GM23338 (cell line): ENCODE results near the gene TRIM52.

Source experiments
- CREB1 ChIP-seq: fragments of 250-450 bp; sonication (Bioruptor Pico); IDR thresholded peaks from 2 replicates; pipeline ENCODE4 v1.5.0; 2020; ENCODE audit warnings: low read depth, mild to moderate bottlenecking, moderate library complexity
- EZH2 ChIP-seq: fragments of 200-600 bp; sonication (generic); IDR thresholded peaks from one replicate; pipeline ENCODE4 v1.8.0; 2017; ENCODE audit warnings: antibody characterized with exemption, mild to moderate bottlenecking, low read depth; ENCODE audit not compliant: unreplicated experiment
- EZH2phosphoT487 ChIP-seq: fragments of 200-600 bp; sonication (generic); IDR thresholded peaks from one replicate; pipeline ENCODE4 v1.8.1; 2018; ENCODE audit warnings: antibody characterized with exemption; ENCODE audit not compliant: unreplicated experiment
- JUNB ChIP-seq: IDR thresholded peaks from one replicate; pipeline ENCODE4 v1.6.1; 2016; ENCODE audit warnings: antibody characterized with exemption; ENCODE audit not compliant: unreplicated experiment
- POLR2AphosphoS5 ChIP-seq: IDR thresholded peaks from 2 replicates; pipeline ENCODE4 v1.6.1; 2016; ENCODE audit warnings: antibody characterized with exemption, low read depth
- STAT1 ChIP-seq: IDR thresholded peaks from one replicate; pipeline ENCODE4 v1.6.1; 2016; ENCODE audit warnings: antibody characterized with exemption; ENCODE audit not compliant: unreplicated experiment
- ZNF114 ChIP-seq: fragments of 250-450 bp; sonication (Bioruptor Pico); IDR thresholded peaks from 2 replicates; pipeline ENCODE4 v1.5.0; 2020; ENCODE audit warnings: mild to moderate bottlenecking, moderate library complexity
- ZNF331 ChIP-seq: fragments of 250-450 bp; sonication (Bioruptor Pico); IDR thresholded peaks from 2 replicates; pipeline ENCODE4 v1.5.0; 2020; ENCODE audit warnings: low read depth, mild to moderate bottlenecking, moderate library complexity
- TF ChIP-seq, protein P1 (sequence below), 2 experiments: fragments of 200-600 bp in 1 of 2; sonication (generic) in 1 of 2; conservative IDR thresholded peaks; 2 replicates each; pipeline versions ENCODE4 v1.5.1 to v1.6.1; 2016 to 2017; ENCODE audit warnings: antibody characterized with exemption in 2 of 2, low read depth in 2 of 2, mild to moderate bottlenecking in 2 of 2, moderate library complexity in 1 of 2
- TF ChIP-seq, protein P2 (sequence below): IDR thresholded peaks from one replicate; pipeline ENCODE4 v1.6.1; 2018; ENCODE audit warnings: antibody characterized with exemption; ENCODE audit not compliant: unreplicated experiment
- TF ChIP-seq, protein P3 (sequence below): fragments of 250-450 bp; sonication (Bioruptor Pico); IDR thresholded peaks from 2 replicates; pipeline ENCODE4 v1.5.0; 2020; ENCODE audit warnings: mild to moderate bottlenecking, moderate library complexity
- TF ChIP-seq, protein P4 (sequence below): IDR thresholded peaks from 2 replicates; pipeline ENCODE4 v1.6.1; 2016; ENCODE audit warnings: antibody characterized with exemption

DNA sequence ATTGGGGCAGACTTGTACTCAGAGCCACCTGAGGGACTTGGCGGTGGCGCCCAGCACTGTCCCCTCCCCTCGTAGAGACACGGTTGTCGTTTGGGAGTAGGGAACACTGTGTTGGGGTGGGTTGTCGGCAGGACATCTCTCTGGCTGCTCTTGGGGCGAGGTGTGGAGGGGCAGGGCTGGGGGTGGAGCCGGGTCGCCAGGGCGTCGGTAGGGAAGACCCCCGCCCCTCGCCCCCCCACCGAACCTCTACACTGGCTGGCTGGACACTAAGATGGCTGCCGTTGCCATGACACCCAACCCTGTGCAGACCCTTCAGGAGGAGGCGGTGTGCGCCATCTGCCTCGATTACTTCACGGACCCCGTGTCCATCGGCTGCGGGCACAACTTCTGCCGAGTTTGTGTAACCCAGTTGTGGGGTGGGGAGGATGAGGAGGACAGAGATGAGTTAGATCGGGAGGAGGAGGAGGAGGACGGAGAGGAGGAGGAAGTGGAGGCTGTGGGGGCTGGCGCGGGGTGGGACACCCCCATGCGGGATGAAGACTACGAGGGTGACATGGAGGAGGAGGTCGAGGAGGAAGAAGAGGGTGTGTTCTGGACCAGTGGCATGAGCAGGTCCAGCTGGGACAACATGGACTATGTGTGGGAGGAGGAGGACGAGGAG, 37.1 kb downstream of the TRIM52 start:
- TF ChIP-seq EZH2 = no peak
- TF ChIP-seq, protein P1, sequence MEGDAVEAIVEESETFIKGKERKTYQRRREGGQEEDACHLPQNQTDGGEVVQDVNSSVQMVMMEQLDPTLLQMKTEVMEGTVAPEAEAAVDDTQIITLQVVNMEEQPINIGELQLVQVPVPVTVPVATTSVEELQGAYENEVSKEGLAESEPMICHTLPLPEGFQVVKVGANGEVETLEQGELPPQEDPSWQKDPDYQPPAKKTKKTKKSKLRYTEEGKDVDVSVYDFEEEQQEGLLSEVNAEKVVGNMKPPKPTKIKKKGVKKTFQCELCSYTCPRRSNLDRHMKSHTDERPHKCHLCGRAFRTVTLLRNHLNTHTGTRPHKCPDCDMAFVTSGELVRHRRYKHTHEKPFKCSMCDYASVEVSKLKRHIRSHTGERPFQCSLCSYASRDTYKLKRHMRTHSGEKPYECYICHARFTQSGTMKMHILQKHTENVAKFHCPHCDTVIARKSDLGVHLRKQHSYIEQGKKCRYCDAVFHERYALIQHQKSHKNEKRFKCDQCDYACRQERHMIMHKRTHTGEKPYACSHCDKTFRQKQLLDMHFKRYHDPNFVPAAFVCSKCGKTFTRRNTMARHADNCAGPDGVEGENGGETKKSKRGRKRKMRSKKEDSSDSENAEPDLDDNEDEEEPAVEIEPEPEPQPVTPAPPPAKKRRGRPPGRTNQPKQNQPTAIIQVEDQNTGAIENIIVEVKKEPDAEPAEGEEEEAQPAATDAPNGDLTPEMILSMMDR (conservative IDR thresholded peaks at IDR 0.05; ENCODE audit: low read depth in 2 of 2) = no peak
- no peak for TF ChIP-seq ZNF114 (CRISPR knock-in tag)
- TF ChIP-seq, protein P2, sequence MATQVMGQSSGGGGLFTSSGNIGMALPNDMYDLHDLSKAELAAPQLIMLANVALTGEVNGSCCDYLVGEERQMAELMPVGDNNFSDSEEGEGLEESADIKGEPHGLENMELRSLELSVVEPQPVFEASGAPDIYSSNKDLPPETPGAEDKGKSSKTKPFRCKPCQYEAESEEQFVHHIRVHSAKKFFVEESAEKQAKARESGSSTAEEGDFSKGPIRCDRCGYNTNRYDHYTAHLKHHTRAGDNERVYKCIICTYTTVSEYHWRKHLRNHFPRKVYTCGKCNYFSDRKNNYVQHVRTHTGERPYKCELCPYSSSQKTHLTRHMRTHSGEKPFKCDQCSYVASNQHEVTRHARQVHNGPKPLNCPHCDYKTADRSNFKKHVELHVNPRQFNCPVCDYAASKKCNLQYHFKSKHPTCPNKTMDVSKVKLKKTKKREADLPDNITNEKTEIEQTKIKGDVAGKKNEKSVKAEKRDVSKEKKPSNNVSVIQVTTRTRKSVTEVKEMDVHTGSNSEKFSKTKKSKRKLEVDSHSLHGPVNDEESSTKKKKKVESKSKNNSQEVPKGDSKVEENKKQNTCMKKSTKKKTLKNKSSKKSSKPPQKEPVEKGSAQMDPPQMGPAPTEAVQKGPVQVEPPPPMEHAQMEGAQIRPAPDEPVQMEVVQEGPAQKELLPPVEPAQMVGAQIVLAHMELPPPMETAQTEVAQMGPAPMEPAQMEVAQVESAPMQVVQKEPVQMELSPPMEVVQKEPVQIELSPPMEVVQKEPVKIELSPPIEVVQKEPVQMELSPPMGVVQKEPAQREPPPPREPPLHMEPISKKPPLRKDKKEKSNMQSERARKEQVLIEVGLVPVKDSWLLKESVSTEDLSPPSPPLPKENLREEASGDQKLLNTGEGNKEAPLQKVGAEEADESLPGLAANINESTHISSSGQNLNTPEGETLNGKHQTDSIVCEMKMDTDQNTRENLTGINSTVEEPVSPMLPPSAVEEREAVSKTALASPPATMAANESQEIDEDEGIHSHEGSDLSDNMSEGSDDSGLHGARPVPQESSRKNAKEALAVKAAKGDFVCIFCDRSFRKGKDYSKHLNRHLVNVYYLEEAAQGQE = no peak
- no peak for TF ChIP-seq EZH2phosphoT487
- TF ChIP-seq CREB1 (CRISPR knock-in tag) = no peak
- TF ChIP-seq POLR2AphosphoS5 = peak; percentile 18; the same call in 1 of the 2 replicates
- TF ChIP-seq, protein P3, sequence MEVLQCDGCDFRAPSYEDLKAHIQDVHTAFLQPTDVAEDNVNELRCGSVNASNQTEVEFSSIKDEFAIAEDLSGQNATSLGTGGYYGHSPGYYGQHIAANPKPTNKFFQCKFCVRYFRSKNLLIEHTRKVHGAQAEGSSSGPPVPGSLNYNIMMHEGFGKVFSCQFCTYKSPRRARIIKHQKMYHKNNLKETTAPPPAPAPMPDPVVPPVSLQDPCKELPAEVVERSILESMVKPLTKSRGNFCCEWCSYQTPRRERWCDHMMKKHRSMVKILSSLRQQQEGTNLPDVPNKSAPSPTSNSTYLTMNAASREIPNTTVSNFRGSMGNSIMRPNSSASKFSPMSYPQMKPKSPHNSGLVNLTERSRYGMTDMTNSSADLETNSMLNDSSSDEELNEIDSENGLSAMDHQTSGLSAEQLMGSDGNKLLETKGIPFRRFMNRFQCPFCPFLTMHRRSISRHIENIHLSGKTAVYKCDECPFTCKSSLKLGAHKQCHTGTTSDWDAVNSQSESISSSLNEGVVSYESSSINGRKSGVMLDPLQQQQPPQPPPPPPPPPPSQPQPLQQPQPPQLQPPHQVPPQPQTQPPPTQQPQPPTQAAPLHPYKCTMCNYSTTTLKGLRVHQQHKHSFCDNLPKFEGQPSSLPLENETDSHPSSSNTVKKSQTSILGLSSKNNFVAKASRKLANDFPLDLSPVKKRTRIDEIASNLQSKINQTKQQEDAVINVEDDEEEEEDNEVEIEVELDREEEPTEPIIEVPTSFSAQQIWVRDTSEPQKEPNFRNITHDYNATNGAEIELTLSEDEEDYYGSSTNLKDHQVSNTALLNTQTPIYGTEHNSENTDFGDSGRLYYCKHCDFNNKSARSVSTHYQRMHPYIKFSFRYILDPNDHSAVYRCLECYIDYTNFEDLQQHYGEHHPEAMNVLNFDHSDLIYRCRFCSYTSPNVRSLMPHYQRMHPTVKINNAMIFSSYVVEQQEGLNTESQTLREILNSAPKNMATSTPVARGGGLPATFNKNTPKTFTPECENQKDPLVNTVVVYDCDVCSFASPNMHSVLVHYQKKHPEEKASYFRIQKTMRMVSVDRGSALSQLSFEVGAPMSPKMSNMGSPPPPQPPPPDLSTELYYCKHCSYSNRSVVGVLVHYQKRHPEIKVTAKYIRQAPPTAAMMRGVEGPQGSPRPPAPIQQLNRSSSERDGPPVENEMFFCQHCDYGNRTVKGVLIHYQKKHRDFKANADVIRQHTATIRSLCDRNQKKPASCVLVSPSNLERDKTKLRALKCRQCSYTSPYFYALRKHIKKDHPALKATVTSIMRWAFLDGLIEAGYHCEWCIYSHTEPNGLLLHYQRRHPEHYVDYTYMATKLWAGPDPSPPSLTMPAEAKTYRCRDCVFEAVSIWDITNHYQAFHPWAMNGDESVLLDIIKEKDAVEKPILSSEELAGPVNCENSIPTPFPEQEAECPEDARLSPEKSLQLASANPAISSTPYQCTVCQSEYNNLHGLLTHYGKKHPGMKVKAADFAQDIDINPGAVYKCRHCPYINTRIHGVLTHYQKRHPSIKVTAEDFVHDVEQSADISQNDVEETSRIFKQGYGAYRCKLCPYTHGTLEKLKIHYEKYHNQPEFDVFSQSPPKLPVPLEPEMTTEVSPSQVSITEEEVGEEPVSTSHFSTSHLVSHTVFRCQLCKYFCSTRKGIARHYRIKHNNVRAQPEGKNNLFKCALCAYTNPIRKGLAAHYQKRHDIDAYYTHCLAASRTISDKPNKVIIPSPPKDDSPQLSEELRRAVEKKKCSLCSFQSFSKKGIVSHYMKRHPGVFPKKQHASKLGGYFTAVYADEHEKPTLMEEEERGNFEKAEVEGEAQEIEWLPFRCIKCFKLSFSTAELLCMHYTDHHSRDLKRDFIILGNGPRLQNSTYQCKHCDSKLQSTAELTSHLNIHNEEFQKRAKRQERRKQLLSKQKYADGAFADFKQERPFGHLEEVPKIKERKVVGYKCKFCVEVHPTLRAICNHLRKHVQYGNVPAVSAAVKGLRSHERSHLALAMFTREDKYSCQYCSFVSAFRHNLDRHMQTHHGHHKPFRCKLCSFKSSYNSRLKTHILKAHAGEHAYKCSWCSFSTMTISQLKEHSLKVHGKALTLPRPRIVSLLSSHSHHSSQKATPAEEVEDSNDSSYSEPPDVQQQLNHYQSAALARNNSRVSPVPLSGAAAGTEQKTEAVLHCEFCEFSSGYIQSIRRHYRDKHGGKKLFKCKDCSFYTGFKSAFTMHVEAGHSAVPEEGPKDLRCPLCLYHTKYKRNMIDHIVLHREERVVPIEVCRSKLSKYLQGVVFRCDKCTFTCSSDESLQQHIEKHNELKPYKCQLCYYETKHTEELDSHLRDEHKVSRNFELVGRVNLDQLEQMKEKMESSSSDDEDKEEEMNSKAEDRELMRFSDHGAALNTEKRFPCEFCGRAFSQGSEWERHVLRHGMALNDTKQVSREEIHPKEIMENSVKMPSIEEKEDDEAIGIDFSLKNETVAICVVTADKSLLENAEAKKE (CRISPR knock-in tag) = no peak
- TF ChIP-seq JUNB = no peak
- no peak for TF ChIP-seq ZNF331 (CRISPR knock-in tag)
- TF ChIP-seq STAT1 = no peak
- TF ChIP-seq, protein P4, sequence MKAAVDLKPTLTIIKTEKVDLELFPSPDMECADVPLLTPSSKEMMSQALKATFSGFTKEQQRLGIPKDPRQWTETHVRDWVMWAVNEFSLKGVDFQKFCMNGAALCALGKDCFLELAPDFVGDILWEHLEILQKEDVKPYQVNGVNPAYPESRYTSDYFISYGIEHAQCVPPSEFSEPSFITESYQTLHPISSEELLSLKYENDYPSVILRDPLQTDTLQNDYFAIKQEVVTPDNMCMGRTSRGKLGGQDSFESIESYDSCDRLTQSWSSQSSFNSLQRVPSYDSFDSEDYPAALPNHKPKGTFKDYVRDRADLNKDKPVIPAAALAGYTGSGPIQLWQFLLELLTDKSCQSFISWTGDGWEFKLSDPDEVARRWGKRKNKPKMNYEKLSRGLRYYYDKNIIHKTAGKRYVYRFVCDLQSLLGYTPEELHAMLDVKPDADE = no peak
